IMR-90 (cell line): Measurements from ENCODE around the gene KCNK3. TPM values are rescaled to one million over a fixed set of nuclear protein-coding genes. Genes with fewer than 3 reads are reported as not detected.

Experiments
- ATAC-seq: fragments of 200-7000 bp; cut with Tn5 transposase; 2 replicates; pipeline ENCODE4 v1.9.1; 2020; ENCODE audit warnings: low read depth, mild to moderate bottlenecking, moderate library complexity
- BruUV-seq: library from RNA; stranded (reverse); fragments of 400-500 nt; replicated peaks from 2 replicates; lab custom pipeline; 2021; lab: Mats Ljungman, UMichigan
- CTCF ChIA-PET: fragments of 300-600 bp; formaldehyde crosslinking; extraction: SDS; loops from one replicate; lab custom pipeline; 2021; ENCODE audit warnings: antibody characterized with exemption; lab: Yijun Ruan, JAX
- POLR2A ChIA-PET: fragments of 300-600 bp; sonication (Branson Sonifier 250); formaldehyde crosslinking; loops from one replicate; lab custom pipeline; 2022; ENCODE audit warnings: antibody characterized with exemption; ENCODE audit not compliant: unreplicated experiment; lab: Charles Lee
- DNase-seq: peaks from one replicate; pipeline ENCODE4 v3.0.0; 2013
- H2AFZ ChIP-seq: replicated peaks from 2 replicates; pipeline ENCODE3; 2013; ENCODE audit warnings: low read length, mild to moderate bottlenecking; ENCODE audit not compliant: poor library complexity
- H2AK5ac ChIP-seq: 2 replicates; pipeline ENCODE4 v1.6.1; 2013; ENCODE audit warnings: low read depth, low read length, inconsistent platforms
- H2AK9ac ChIP-seq: replicated peaks from 2 replicates; pipeline ENCODE3; 2013; ENCODE audit warnings: mild to moderate bottlenecking, low read depth, low read length, moderate library complexity; ENCODE audit not compliant: poor library complexity
- H2BK120ac ChIP-seq: 2 replicates; pipeline ENCODE4 v1.6.1; 2013; ENCODE audit warnings: low read depth, low read length, inconsistent platforms
- H2BK15ac ChIP-seq: 3 replicates; pipeline ENCODE4 v1.6.1; 2013; ENCODE audit warnings: low read depth, low read length, inconsistent platforms
- H2BK20ac ChIP-seq: 2 replicates; pipeline ENCODE4 v1.6.1; 2013; ENCODE audit warnings: low read depth, mild to moderate bottlenecking, inconsistent platforms, low read length, moderate library complexity
- H2BK5ac ChIP-seq: 2 replicates; pipeline ENCODE4 v1.6.1; 2013; ENCODE audit warnings: mild to moderate bottlenecking, low read depth, low read length, inconsistent platforms; ENCODE audit not compliant: poor library complexity, severe bottlenecking
- H3K14ac ChIP-seq: replicated peaks from 2 replicates; pipeline ENCODE4 v1.6.1; 2013; ENCODE audit warnings: low read depth, low read length, inconsistent platforms
- H3K18ac ChIP-seq: 2 replicates; pipeline ENCODE4 v1.6.1; 2013; ENCODE audit warnings: low read depth, low read length, control low read depth
- H3K23ac ChIP-seq: 2 replicates; pipeline ENCODE4 v1.6.1; 2013; ENCODE audit warnings: low read depth, low read length, inconsistent platforms
- H3K27ac ChIP-seq: 2 replicates; pipeline ENCODE4 v1.5.1; 2013; ENCODE audit warnings: mild to moderate bottlenecking, control low read depth, low read length; ENCODE audit not compliant: insufficient read depth
- H3K27me3 ChIP-seq: 2 replicates; pipeline ENCODE4 v1.6.1; 2013; ENCODE audit warnings: low read length; ENCODE audit not compliant: control insufficient read depth, insufficient read depth
- H3K36me3 ChIP-seq: 2 replicates; pipeline ENCODE4 v1.6.1; 2013; ENCODE audit warnings: low read length, mixed read lengths; ENCODE audit not compliant: control insufficient read depth, insufficient read depth
- H3K4ac ChIP-seq: 2 replicates; pipeline ENCODE4 v1.6.1; 2013; ENCODE audit warnings: low read depth, low read length, inconsistent platforms
- H3K4me1 ChIP-seq: 2 replicates; pipeline ENCODE4 v1.6.1; 2013; ENCODE audit warnings: low read length, mixed read lengths; ENCODE audit not compliant: control insufficient read depth, insufficient read depth
- H3K4me2 ChIP-seq: 2 replicates; pipeline ENCODE4 v1.6.1; 2013; ENCODE audit warnings: low read depth, mild to moderate bottlenecking, control low read depth, low read length, moderate library complexity
- H3K4me3 ChIP-seq: 2 replicates; pipeline ENCODE4 v1.5.1; 2013; ENCODE audit warnings: low read depth, mild to moderate bottlenecking, control low read depth, low read length, moderate library complexity; ENCODE audit not compliant: insufficient read depth
- H3K56ac ChIP-seq: 2 replicates; pipeline ENCODE4 v1.6.1; 2013; ENCODE audit warnings: low read length, inconsistent platforms; ENCODE audit not compliant: insufficient read depth; ENCODE audit errors: extremely low read depth
- H3K79me1 ChIP-seq, 2 experiments: 2 replicates each; pipeline ENCODE4 v1.6.1; 2013; ENCODE audit warnings: low read length in 2 of 2, inconsistent platforms in 1 of 2, low read depth in 1 of 2
- H3K9ac ChIP-seq: 2 replicates; pipeline ENCODE4 v1.6.1; 2013; ENCODE audit warnings: low read depth, low read length, control low read depth
- H3K9me1 ChIP-seq: 2 replicates; pipeline ENCODE4 v1.6.1; 2013; ENCODE audit warnings: low read length, inconsistent platforms; ENCODE audit not compliant: insufficient read depth
- H3K9me3 ChIP-seq: 2 replicates; pipeline ENCODE4 v1.6.1; 2013; ENCODE audit warnings: low read length; ENCODE audit not compliant: control insufficient read depth, insufficient read depth
- H4K20me1 ChIP-seq: 2 replicates; pipeline ENCODE4 v1.6.1; 2013; ENCODE audit warnings: low read length, inconsistent platforms; ENCODE audit not compliant: insufficient read depth
- H4K5ac ChIP-seq: 2 replicates; pipeline ENCODE4 v1.6.1; 2013; ENCODE audit warnings: mild to moderate bottlenecking, low read depth, low read length, control low read depth
- H4K8ac ChIP-seq, 2 experiments: 2 replicates each; pipeline ENCODE4 v1.6.1; 2013; ENCODE audit warnings: low read depth in 2 of 2, low read length in 2 of 2, control low read depth in 1 of 2, inconsistent platforms in 1 of 2
- H4K91ac ChIP-seq: 2 replicates; pipeline ENCODE4 v1.6.1; 2013; ENCODE audit warnings: low read depth, low read length, inconsistent platforms; ENCODE audit not compliant: insufficient read depth
- BHLHE40 ChIP-seq: fragments of 150-350 bp; IDR thresholded peaks from 2 replicates; pipeline ENCODE4 v1.6.1; 2016; ENCODE audit warnings: mild to moderate bottlenecking, low read depth, low read length
- CEBPB ChIP-seq: IDR thresholded peaks from 2 replicates; pipeline ENCODE4 v1.6.1; 2012; ENCODE audit warnings: low read depth, low read length, improper control_type of control experiment
- CHD1 ChIP-seq: IDR thresholded peaks from 2 replicates; pipeline ENCODE4 v1.6.1; 2012; ENCODE audit warnings: low read depth, low read length, improper control_type of control experiment
- MAZ ChIP-seq: IDR thresholded peaks from 2 replicates; pipeline ENCODE4 v1.6.1; 2012; ENCODE audit warnings: low read depth, mild to moderate bottlenecking, low read length, improper control_type of control experiment, moderate library complexity, borderline replicate concordance
- MXI1 ChIP-seq: IDR thresholded peaks from 2 replicates; pipeline ENCODE4 v1.6.1; 2012; ENCODE audit warnings: low read depth, mild to moderate bottlenecking, low read length, moderate library complexity, borderline replicate concordance
- NFE2L2 ChIP-seq: fragments of 150-350 bp; IDR thresholded peaks from 2 replicates; pipeline ENCODE4 v1.6.1; 2016; ENCODE audit warnings: low read depth, mild to moderate bottlenecking, low read length
- RFX5 ChIP-seq: IDR thresholded peaks from 2 replicates; pipeline ENCODE4 v1.8.0; 2012; ENCODE audit warnings: low read depth, mild to moderate bottlenecking, low read length, moderate library complexity
- SMC3 ChIP-seq: fragments of 150-350 bp; IDR thresholded peaks from 2 replicates; pipeline ENCODE4 v1.6.1; 2016; ENCODE audit warnings: low read depth, mild to moderate bottlenecking, antibody characterized with exemption, low read length, moderate library complexity
- USF2 ChIP-seq: fragments of 150-350 bp; IDR thresholded peaks from 2 replicates; pipeline ENCODE4 v1.6.1; 2017; ENCODE audit warnings: mild to moderate bottlenecking, antibody characterized with exemption, low read length, low read depth
- WGBS, 2 experiments: methylation state at CpG; one replicate each; pipeline versions ENCODE4 v1.1.5 to v1.1.7; 2013; ENCODE audit warnings: missing lambda C conversion rate in 2 of 2; ENCODE audit not compliant: insufficient read length in 1 of 2; ENCODE audit errors: extremely low coverage in 2 of 2; 5-methylcytosine and 5-hydroxymethylcytosine counted together
- dilution Hi-C: fragments of 300-500 bp; cut with HindIII; formaldehyde crosslinking; loops from one replicate; pipeline ENCODE4 v1.14.3; 2018; ENCODE audit warnings: low sequenced_read_pairs; ENCODE audit not compliant: unreplicated experiment
- in situ Hi-C: fragments of 300-500 bp; cut with MboI; formaldehyde crosslinking; loops from 3 replicates; pipeline ENCODE4 v1.14.3; 2019; ENCODE audit warnings: low sequenced_read_pairs, inconsistent platforms, mixed read lengths
- intact Hi-C: fragments of 100-400 bp; cut with micrococcal nuclease; formaldehyde crosslinking; loops from 2 replicates; pipeline ENCODE4 v1.10.0; 2022
- polyA plus RNA-seq, 3 experiments: library from polyadenylated mRNA; depleted of rRNA; stranded (reverse); fragments of >200 nt; gene quantifications; 2 replicates each; pipeline ENCODE4 v1.2.3, GENCODE V29; 2012; ENCODE audit warnings: low replicate concordance in 1 of 3
- total RNA-seq: library from RNA; depleted of rRNA; stranded (reverse); fragments of >200 nt; gene quantifications from 2 replicates; pipeline ENCODE4 v1.2.3, GENCODE V29; 2012
- TF ChIP-seq, protein P1 (sequence below): fragments of 150-350 bp; IDR thresholded peaks from 2 replicates; pipeline ENCODE4 v1.6.1; 2016; ENCODE audit warnings: low read depth, mild to moderate bottlenecking, low read length, moderate library complexity, borderline replicate concordance
- TF ChIP-seq, protein P2 (sequence below): conservative IDR thresholded peaks from 2 replicates; pipeline ENCODE4 v1.5.1; 2012; ENCODE audit warnings: mild to moderate bottlenecking, low read depth, low read length, improper control_type of control experiment

KCNK3 gene
- total and polyA plus RNA-seq, 2 of the 4 experiments (the other 2 are of a cell fraction): under 0.01 to 0.03 TPM

DNA sequence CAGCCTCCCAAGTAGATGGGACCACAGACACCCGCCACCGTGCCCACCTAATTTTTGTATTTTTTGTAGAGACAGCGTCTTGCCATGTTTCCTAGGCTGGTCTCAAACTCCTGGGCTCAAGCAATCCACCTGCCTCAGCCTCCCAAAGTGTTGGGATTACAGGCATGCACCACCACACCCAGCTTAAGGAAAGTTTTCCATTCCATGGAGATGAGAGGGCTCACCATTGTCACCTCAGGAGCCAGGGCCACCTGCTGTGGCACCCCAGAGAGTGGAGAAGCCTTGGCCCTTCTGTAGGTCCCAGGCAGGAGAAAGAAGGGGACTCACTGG is 76.2 kb downstream of the KCNK3 start:
- dilution Hi-C loops: no loop called here
- in situ Hi-C loops: no loop called here
- intact Hi-C loops: no loop called here

More for the DNA sequence above, 76.2 kb downstream of the KCNK3 start:
- no peak for ATAC-seq
- H4K8ac ChIP-seq: no peak overlapping the region
- no TSS peak for BruUV-seq
- no peaks in the 10 kb centered on the region for H3K27me3 ChIP-seq
- no peak overlapping the region for H3K56ac ChIP-seq
- H3K4me2 ChIP-seq: no peak overlapping the region
- H3K9me1 ChIP-seq: peaks cover 43% of the 10 kb centered on the region
- H3K4me3 ChIP-seq: no peak overlapping the region
- no CpG with 5 or more reads among the region's 3 CpGs for WGBS, 2 experiments
- ChIA-PET CTCF (no interaction called here), POLR2A (no interaction called here)
- no peak overlapping the region for H2BK20ac ChIP-seq
- no peak overlapping the region for H3K9ac ChIP-seq
- H2BK15ac ChIP-seq: no peak overlapping the region
- no peak for DNase-seq
- no peak overlapping the region for H3K27ac ChIP-seq
- H3K18ac ChIP-seq: no peak overlapping the region
- H3K36me3 ChIP-seq: peaks cover 8% of the 10 kb centered on the region
- H3K4me1 ChIP-seq: peaks cover 34% of the 10 kb centered on the region
- TF ChIP-seq CHD1 (no peak), MAZ (no peak), CEBPB (no peak), SMC3 (no peak), MXI1 (no peak), RFX5 (no peak), USF2 (no peak), BHLHE40 (no peak), NFE2L2 (no peak)
- TF ChIP-seq, protein P1, sequence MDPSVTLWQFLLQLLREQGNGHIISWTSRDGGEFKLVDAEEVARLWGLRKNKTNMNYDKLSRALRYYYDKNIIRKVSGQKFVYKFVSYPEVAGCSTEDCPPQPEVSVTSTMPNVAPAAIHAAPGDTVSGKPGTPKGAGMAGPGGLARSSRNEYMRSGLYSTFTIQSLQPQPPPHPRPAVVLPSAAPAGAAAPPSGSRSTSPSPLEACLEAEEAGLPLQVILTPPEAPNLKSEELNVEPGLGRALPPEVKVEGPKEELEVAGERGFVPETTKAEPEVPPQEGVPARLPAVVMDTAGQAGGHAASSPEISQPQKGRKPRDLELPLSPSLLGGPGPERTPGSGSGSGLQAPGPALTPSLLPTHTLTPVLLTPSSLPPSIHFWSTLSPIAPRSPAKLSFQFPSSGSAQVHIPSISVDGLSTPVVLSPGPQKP: no peak
- TF ChIP-seq, protein P2, sequence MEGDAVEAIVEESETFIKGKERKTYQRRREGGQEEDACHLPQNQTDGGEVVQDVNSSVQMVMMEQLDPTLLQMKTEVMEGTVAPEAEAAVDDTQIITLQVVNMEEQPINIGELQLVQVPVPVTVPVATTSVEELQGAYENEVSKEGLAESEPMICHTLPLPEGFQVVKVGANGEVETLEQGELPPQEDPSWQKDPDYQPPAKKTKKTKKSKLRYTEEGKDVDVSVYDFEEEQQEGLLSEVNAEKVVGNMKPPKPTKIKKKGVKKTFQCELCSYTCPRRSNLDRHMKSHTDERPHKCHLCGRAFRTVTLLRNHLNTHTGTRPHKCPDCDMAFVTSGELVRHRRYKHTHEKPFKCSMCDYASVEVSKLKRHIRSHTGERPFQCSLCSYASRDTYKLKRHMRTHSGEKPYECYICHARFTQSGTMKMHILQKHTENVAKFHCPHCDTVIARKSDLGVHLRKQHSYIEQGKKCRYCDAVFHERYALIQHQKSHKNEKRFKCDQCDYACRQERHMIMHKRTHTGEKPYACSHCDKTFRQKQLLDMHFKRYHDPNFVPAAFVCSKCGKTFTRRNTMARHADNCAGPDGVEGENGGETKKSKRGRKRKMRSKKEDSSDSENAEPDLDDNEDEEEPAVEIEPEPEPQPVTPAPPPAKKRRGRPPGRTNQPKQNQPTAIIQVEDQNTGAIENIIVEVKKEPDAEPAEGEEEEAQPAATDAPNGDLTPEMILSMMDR: no peak
- no peak overlapping the region for H3K23ac ChIP-seq
- H3K9me3 ChIP-seq: no peaks in the 10 kb centered on the region
- H3K79me1 ChIP-seq: peaks cover 56 to 90% of the 10 kb centered on the region in 2 experiments
- H2BK5ac ChIP-seq: no peak overlapping the region
- H2AFZ ChIP-seq: peak overlapping the region; percentile 2
- no peak overlapping the region for H3K4ac ChIP-seq
- H2BK120ac ChIP-seq: no peak overlapping the region
- H3K14ac ChIP-seq: no peak overlapping the region
- H4K5ac ChIP-seq: no peak overlapping the region
- H2AK5ac ChIP-seq: peak overlapping the region; percentile 33; the same call in 1 of the 2 replicates
- H2AK9ac ChIP-seq: no peak overlapping the region
- peaks cover 67% of the 10 kb centered on the region for H4K20me1 ChIP-seq
- H4K91ac ChIP-seq: no peak overlapping the region
